Panc1 (cell line): ENCODE data around the gene GCH1. TPM values are rescaled to one million over a fixed set of nuclear protein-coding genes. Genes with fewer than 3 reads are reported as not detected.

Source experiments
- ATAC-seq: fragments of 200-7000 bp; cut with Tn5 transposase; 2 replicates; pipeline ENCODE4 v1.9.1; 2020; ENCODE audit warnings: mild to moderate bottlenecking, moderate library complexity
- BruUV-seq: library from RNA; stranded (reverse); fragments of 400-500 nt; replicated peaks from 2 replicates; lab custom pipeline; 2021; lab: Mats Ljungman, UMichigan
- CTCF ChIA-PET: fragments of 300-600 bp; sonication (Branson Sonifier 250); formaldehyde crosslinking; loops from one replicate; lab custom pipeline; 2022; ENCODE audit warnings: antibody characterized with exemption; lab: Charles Lee
- POLR2A ChIA-PET: fragments of 300-600 bp; sonication (Branson Sonifier 250); formaldehyde crosslinking; loops from one replicate; lab custom pipeline; 2022; ENCODE audit warnings: antibody characterized with exemption; lab: Charles Lee
- DNase-seq: peaks from one replicate; pipeline ENCODE4 v3.0.0-alpha.2; 2010; ENCODE audit warnings: low read depth, low spot score
- H3K27ac ChIP-seq: 2 replicates; pipeline ENCODE4 v1.5.1; 2011; ENCODE audit warnings: mild to moderate bottlenecking, low read length, inconsistent platforms
- H3K27me3 ChIP-seq: fragments of 200-500 bp; sonication (Bioruptor generic); 2 replicates; pipeline ENCODE4 v1.6.0; 2014; ENCODE audit warnings: low read length, inconsistent platforms; ENCODE audit not compliant: control insufficient read depth, insufficient read depth
- H3K36me3 ChIP-seq: fragments of 200-500 bp; sonication (Bioruptor generic); 2 replicates; pipeline ENCODE4 v1.5.1; 2014; ENCODE audit warnings: inconsistent platforms, mild to moderate bottlenecking, low read length, moderate library complexity; ENCODE audit not compliant: control insufficient read depth, insufficient read depth
- H3K4me1 ChIP-seq: 2 replicates; pipeline ENCODE4 v1.5.1; 2011; ENCODE audit warnings: inconsistent platforms, mild to moderate bottlenecking, low read length, moderate library complexity; ENCODE audit not compliant: control insufficient read depth, insufficient read depth
- H3K4me3 ChIP-seq, 2 experiments: 2 replicates each; pipeline ENCODE4 v1.5.1; 2011 to 2012; ENCODE audit warnings: low read depth in 2 of 2, low read length in 2 of 2, mild to moderate bottlenecking in 2 of 2, inconsistent platforms in 1 of 2, moderate library complexity in 1 of 2
- H3K9me3 ChIP-seq: fragments of 200-500 bp; sonication (Bioruptor generic); 2 replicates; pipeline ENCODE4 v1.5.1; 2014; ENCODE audit warnings: low read depth, mild to moderate bottlenecking, inconsistent platforms, low read length, moderate library complexity; ENCODE audit not compliant: control insufficient read depth, insufficient read depth
- POLR2AphosphoS5 ChIP-seq: IDR thresholded peaks from 2 replicates; pipeline ENCODE4 v1.6.1; 2012; ENCODE audit warnings: mild to moderate bottlenecking, low read depth, low read length, moderate library complexity
- REST ChIP-seq, 2 experiments: IDR thresholded peaks; 2 replicates each; pipeline ENCODE4 v1.6.1; 2011 to 2012; ENCODE audit warnings: low read depth in 2 of 2, control low read depth in 1 of 2, low read length in 1 of 2, mild to moderate bottlenecking in 1 of 2, moderate library complexity in 1 of 2; ENCODE audit not compliant: insufficient read depth in 1 of 2
- SIN3A ChIP-seq: IDR thresholded peaks from 2 replicates; pipeline ENCODE4 v1.6.1; 2012; ENCODE audit warnings: low read depth, mild to moderate bottlenecking, low read length, moderate library complexity, borderline replicate concordance; ENCODE audit not compliant: insufficient read depth
- TCF7L2 ChIP-seq: IDR thresholded peaks from 2 replicates; pipeline ENCODE4 v1.6.1; 2011; ENCODE audit warnings: mild to moderate bottlenecking, low read depth, low read length, inconsistent platforms
- in situ Hi-C: cut with HindIII; loops from 2 replicates; pipeline ENCODE4 v1.10.0; 2016; ENCODE audit warnings: low sequenced_read_pairs, low pct_unique_long_range_greater_than_20kb
- intact Hi-C: fragments of 100-400 bp; cut with micrococcal nuclease; formaldehyde crosslinking; loops from one replicate; pipeline ENCODE4 v1.10.0; 2022; ENCODE audit not compliant: unreplicated experiment
- total RNA-seq: library from RNA; stranded (reverse); gene quantifications from one replicate; pipeline ENCODE4 v1.2.1, GENCODE V29; 2021; ENCODE audit not compliant: unreplicated experiment
- TF ChIP-seq, protein P1 (sequence below): fragments of 450-650 bp; IDR thresholded peaks from 2 replicates; pipeline ENCODE4 v1.5.1; 2017; ENCODE audit warnings: mild to moderate bottlenecking

The GCH1 gene
- total RNA-seq, 1 experiment from 2014 or later = 3.6 TPM

- Histone ChIP-seq H3K27me3 (no peaks in the 10 kb centered on the region), H3K4me3 (no peak overlapping the region), H3K9me3 (no peaks in the 10 kb centered on the region), H3K4me1 (no peaks in the 10 kb centered on the region), H3K27ac (no peak overlapping the region), H3K36me3 (no peaks in the 10 kb centered on the region)
- intact Hi-C loops (no loop called here), in situ Hi-C loops (no loop called here)
- BruUV-seq = no TSS peak
- DNase-seq (no peak), ATAC-seq (no peak)
- POLR2A ChIA-PET = no interaction called here
- TF ChIP-seq, protein P1, sequence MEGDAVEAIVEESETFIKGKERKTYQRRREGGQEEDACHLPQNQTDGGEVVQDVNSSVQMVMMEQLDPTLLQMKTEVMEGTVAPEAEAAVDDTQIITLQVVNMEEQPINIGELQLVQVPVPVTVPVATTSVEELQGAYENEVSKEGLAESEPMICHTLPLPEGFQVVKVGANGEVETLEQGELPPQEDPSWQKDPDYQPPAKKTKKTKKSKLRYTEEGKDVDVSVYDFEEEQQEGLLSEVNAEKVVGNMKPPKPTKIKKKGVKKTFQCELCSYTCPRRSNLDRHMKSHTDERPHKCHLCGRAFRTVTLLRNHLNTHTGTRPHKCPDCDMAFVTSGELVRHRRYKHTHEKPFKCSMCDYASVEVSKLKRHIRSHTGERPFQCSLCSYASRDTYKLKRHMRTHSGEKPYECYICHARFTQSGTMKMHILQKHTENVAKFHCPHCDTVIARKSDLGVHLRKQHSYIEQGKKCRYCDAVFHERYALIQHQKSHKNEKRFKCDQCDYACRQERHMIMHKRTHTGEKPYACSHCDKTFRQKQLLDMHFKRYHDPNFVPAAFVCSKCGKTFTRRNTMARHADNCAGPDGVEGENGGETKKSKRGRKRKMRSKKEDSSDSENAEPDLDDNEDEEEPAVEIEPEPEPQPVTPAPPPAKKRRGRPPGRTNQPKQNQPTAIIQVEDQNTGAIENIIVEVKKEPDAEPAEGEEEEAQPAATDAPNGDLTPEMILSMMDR = no peak
- TF ChIP-seq TCF7L2 (no peak), POLR2AphosphoS5 (no peak), SIN3A (no peak), REST (IDR thresholded peaks at IDR 0.05; ENCODE audit: insufficient read depth in 1 of 2, low read depth in 2 of 2, low read length in 1 of 2) (no peak)
- CTCF ChIA-PET = no interaction called here
These were observed 46.5 kb downstream of the GCH1 start for GRCh38 chr14:54856152-54856551.

DNA sequence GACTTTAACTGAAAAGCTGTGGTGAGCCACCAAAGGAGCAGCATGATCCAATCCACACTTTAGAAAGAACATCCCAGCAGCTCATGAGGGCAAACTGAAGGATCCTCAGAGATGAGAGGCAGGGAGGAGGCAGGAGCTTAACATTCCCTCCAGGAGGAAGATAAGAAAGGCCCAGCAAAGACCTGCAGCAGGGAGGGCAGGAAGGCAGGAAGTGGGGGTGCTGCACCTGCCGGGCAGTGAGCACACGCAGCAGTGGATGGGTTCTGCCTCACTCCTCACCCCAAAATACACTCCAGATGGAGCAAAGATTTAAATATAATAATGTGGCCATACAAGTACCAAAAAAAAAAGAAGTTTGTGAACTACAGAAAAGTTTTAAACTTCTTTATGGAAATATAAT is 48.4 kb downstream of the GCH1 start:
- no peaks in the 10 kb centered on the region for H3K4me1 ChIP-seq
- no peak overlapping the region for H3K27ac ChIP-seq
- in situ Hi-C loops = no loop called here
- TF ChIP-seq REST (IDR thresholded peaks at IDR 0.05; ENCODE audit: insufficient read depth in 1 of 2, low read depth in 2 of 2, low read length in 1 of 2) = no peak
- no peak for TF ChIP-seq SIN3A
- TF ChIP-seq, protein P1 = no peak
- TF ChIP-seq TCF7L2 = no peak
- no peak for TF ChIP-seq POLR2AphosphoS5
- no peaks in the 10 kb centered on the region for H3K9me3 ChIP-seq
- BruUV-seq = no TSS peak
- POLR2A ChIA-PET = no interaction called here
- intact Hi-C loops = no loop called here
- H3K36me3 ChIP-seq = no peaks in the 10 kb centered on the region
- H3K4me3 ChIP-seq = no peak overlapping the region
- ATAC-seq (no peak), DNase-seq (no peak)
- no peaks in the 10 kb centered on the region for H3K27me3 ChIP-seq
- CTCF ChIA-PET = no interaction called here
